ENCODE data around the gene COX4I2.
"Not testable (repeated sequence)": the region's sequence is repeated elsewhere in the genome, so short reads cannot be mapped to it uniquely, and the experiment has no call there.

The COX4I2 gene

GRCh38 chr20:31595380-31595653 is 42.4 kb upstream of the COX4I2 start:
- no peak for DNase-seq (ENCODE audit: low read depth)
- no peak for TF ChIP-seq MAX (IDR thresholded peaks at IDR 0.05; ENCODE audit: low read depth, low read length)
- no peak for TF ChIP-seq MYC (IDR thresholded peaks at IDR 0.05; ENCODE audit: low read depth, low read length)
- TF ChIP-seq, protein P1, sequence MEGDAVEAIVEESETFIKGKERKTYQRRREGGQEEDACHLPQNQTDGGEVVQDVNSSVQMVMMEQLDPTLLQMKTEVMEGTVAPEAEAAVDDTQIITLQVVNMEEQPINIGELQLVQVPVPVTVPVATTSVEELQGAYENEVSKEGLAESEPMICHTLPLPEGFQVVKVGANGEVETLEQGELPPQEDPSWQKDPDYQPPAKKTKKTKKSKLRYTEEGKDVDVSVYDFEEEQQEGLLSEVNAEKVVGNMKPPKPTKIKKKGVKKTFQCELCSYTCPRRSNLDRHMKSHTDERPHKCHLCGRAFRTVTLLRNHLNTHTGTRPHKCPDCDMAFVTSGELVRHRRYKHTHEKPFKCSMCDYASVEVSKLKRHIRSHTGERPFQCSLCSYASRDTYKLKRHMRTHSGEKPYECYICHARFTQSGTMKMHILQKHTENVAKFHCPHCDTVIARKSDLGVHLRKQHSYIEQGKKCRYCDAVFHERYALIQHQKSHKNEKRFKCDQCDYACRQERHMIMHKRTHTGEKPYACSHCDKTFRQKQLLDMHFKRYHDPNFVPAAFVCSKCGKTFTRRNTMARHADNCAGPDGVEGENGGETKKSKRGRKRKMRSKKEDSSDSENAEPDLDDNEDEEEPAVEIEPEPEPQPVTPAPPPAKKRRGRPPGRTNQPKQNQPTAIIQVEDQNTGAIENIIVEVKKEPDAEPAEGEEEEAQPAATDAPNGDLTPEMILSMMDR (IDR thresholded peaks at IDR 0.05; ENCODE audit: low read depth, low read length), result no peak
- TF ChIP-seq POLR2A (IDR thresholded peaks at IDR 0.05; ENCODE audit: extremely low read depth, insufficient read length), result no peak
- no peak overlapping the region for H3K4me3 ChIP-seq (ENCODE audit: low read depth, low read length)

DNA sequence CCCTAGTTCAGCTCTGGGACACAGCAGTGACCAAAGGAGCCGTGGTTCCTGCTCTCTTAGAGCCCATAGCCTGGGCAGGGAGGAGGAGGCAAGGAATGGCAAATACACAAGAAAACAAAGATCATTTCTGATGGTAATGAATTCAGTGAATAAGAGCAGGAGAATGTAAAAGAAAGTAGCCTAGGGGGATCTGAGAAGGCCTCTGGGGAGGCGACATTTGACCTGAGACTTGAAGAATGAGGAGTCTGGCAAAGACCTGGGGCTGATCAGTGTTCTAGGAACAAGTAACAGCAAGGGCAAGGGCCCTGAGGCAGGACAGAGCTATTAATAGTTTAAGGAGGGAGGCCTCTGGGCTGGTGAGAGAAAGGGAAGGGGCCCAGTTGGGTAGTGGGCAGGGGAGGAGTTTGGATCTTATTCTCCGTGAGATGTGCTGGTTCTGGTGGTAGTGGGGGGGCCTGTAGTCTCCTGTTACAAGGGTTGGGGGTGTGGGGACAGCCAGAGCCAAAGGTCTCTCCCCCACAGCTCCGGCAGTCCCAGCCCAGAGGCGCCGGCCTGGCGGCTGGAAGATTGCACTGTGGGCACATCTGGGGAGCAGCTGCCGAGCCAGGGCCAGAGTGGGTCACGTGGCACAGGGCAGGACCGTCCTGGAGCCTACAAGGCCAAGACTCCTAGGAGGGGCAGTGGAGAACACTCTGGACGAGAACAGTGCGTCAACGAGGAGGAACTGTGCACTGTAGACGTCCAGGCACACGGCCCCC is 41.9 kb upstream of the COX4I2 start:
- no peak for TF ChIP-seq POLR2A (IDR thresholded peaks at IDR 0.05; ENCODE audit: extremely low read depth, insufficient read length)
- TF ChIP-seq, protein P1 (IDR thresholded peaks at IDR 0.05; ENCODE audit: low read depth, low read length), result no peak
- no peak for TF ChIP-seq MAX (IDR thresholded peaks at IDR 0.05; ENCODE audit: low read depth, low read length)
- TF ChIP-seq MYC (IDR thresholded peaks at IDR 0.05; ENCODE audit: low read depth, low read length), result no peak
- no peak overlapping the region for H3K4me3 ChIP-seq (ENCODE audit: low read depth, low read length)
- no peak for DNase-seq (ENCODE audit: low read depth)

- not testable (repeated sequence) for H3K4me3 ChIP-seq (ENCODE audit: low read depth, low read length); DNase-seq (ENCODE audit: low read depth)
Observed at GRCh38 chr20:31596412-31596715, 41.3 kb upstream of the COX4I2 start.

DNA sequence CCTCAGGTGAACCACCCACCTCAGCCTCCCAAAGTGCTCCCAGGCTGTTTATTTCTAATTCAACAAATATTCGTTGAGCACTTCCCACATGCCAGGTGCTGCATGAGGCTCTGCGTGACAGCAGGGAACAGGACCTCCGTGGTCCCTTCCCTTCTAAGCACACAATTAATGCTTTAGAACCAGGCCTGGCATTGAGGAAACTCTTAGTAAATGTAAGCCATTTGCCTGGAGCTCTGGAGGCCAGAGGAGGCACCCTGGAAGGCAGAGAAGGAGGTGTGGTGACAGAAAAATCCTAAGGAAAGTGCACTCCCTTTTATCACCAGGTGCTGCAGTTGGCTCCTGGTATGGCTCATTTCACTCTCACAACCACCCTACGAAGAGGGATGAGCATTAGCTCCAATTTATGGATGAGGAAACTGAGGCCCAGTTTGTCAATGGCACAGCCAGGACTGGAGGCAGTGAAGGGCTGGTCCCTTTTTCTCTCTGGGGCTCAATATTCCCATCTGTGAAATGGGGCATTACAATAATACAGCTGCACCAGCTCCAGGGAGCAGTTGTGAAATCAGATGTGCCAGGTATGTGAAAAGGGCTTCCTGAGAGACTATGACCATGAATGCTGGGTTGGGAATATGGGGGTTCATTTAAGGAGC is 40.8 kb upstream of the COX4I2 start:
- no peak overlapping the region for H3K4me3 ChIP-seq (ENCODE audit: low read depth, low read length)
- no peak for TF ChIP-seq MYC (IDR thresholded peaks at IDR 0.05; ENCODE audit: low read depth, low read length)
- TF ChIP-seq POLR2A (IDR thresholded peaks at IDR 0.05; ENCODE audit: extremely low read depth, insufficient read length), result no peak
- TF ChIP-seq, protein P1 (IDR thresholded peaks at IDR 0.05; ENCODE audit: low read depth, low read length), result no peak
- no peak for TF ChIP-seq MAX (IDR thresholded peaks at IDR 0.05; ENCODE audit: low read depth, low read length)
- DNase-seq (ENCODE audit: low read depth), result no peak

GRCh38 chr20:31597481-31597855 is 40.2 kb upstream of the COX4I2 start:
- no peak overlapping the region for H3K4me3 ChIP-seq (ENCODE audit: low read depth, low read length)
- TF ChIP-seq MYC (IDR thresholded peaks at IDR 0.05; ENCODE audit: low read depth, low read length) (no peak), MAX (IDR thresholded peaks at IDR 0.05; ENCODE audit: low read depth, low read length) (no peak), POLR2A (IDR thresholded peaks at IDR 0.05; ENCODE audit: extremely low read depth, insufficient read length) (no peak)
- TF ChIP-seq, protein P1 (IDR thresholded peaks at IDR 0.05; ENCODE audit: low read depth, low read length), result no peak
- no peak for DNase-seq (ENCODE audit: low read depth)

- no peak for DNase-seq (ENCODE audit: low read depth)
- no peak overlapping the region for H3K4me3 ChIP-seq (ENCODE audit: low read depth, low read length)
- TF ChIP-seq POLR2A (IDR thresholded peaks at IDR 0.05; ENCODE audit: extremely low read depth, insufficient read length), result no peak
- TF ChIP-seq, protein P1 (IDR thresholded peaks at IDR 0.05; ENCODE audit: low read depth, low read length), result no peak
Observed at GRCh38 chr20:31602431-31602778, 35.3 kb upstream of the COX4I2 start.

Measured in NB4 (cell line).